ENCODE data around the gene GDF15.
"Not testable (repeated sequence)": the region's sequence is repeated elsewhere in the genome, so short reads cannot be mapped to it uniquely, and the experiment has no call there.

- not testable (repeated sequence) for TF ChIP-seq CTCF (conservative IDR thresholded peaks at IDR 0.05); EZH2 (IDR thresholded peaks at IDR 0.05; ENCODE audit: low read depth)
Measured at GRCh38 chr19:18405754-18406153, 19.8 kb downstream of the GDF15 start.

Measured in PC-9 (cell line).